ENCODE results near the gene RMND5A.

GRCh38 chr2:86679036-86679435, 41.1 kb upstream of the RMND5A start:
- TF ChIP-seq CTCF (IDR thresholded peaks at IDR 0.05; ENCODE audit: insufficient read depth, low read length, poor library complexity, severe bottlenecking) (no peak), EZH2phosphoT487 (conservative IDR thresholded peaks at IDR 0.05; ENCODE audit: low read length) (no peak)

All from SU-DHL-6 (cell line).